Hindlimb muscle (tissue), 1 donor: Measurements from ENCODE around the gene NDUFAF2. TPM values are rescaled to one million over a fixed set of nuclear protein-coding genes. Genes with fewer than 3 reads are reported as not detected.
"Not testable (repeated sequence)": the region's sequence is repeated elsewhere in the genome, so short reads cannot be mapped to it uniquely, and the experiment has no call there.

Source experiments
- DNase-seq: peaks from one replicate; pipeline ENCODE4 v3.0.0-alpha.2; 2013
- polyA plus RNA-seq: library from polyadenylated mRNA; unstranded; fragments of 120-200 nt; gene quantifications from one replicate; pipeline ENCODE4 v1.2.1, GENCODE V29; 2013; ENCODE audit not compliant: insufficient read length

Gene NDUFAF2
- polyA plus RNA-seq, 1 donor, result 25.9 TPM

- no peak for DNase-seq
Observed at GRCh38 chr5:61180886-61181285, 235.9 kb downstream of the NDUFAF2 start.

- no peak for DNase-seq
Observed at GRCh38 chr5:61182449-61182848, 237.4 kb downstream of the NDUFAF2 start.

GRCh38 chr5:61183538-61183937 lies 238.5 kb downstream of the NDUFAF2 start:
- no peak for DNase-seq

GRCh38 chr5:61184708-61185107 lies 239.7 kb downstream of the NDUFAF2 start:
- no peak for DNase-seq

- DNase-seq, result no peak
Observed at GRCh38 chr5:61186634-61187033, 241.6 kb downstream of the NDUFAF2 start.

GRCh38 chr5:61187352-61187751 lies 242.3 kb downstream of the NDUFAF2 start:
- DNase-seq, result not testable (repeated sequence)

GRCh38 chr5:61187826-61188225 lies 242.8 kb downstream of the NDUFAF2 start:
- DNase-seq, result not testable (repeated sequence)

GRCh38 chr5:61198606-61199005 lies 253.6 kb downstream of the NDUFAF2 start:
- no peak for DNase-seq

GRCh38 chr5:61200582-61201155 lies 255.7 kb downstream of the NDUFAF2 start:
- no peak for DNase-seq

GRCh38 chr5:61202213-61202612 lies 257.2 kb downstream of the NDUFAF2 start:
- no peak for DNase-seq

Other genes starting within 250 kb of the NDUFAF2 start
- 3.4 TPM for gene DEPDC1B, start 245.0 kb upstream of the NDUFAF2 start, polyA plus RNA-seq
- 0.30 TPM for gene ELOVL7, start 100.9 kb upstream of the NDUFAF2 start, polyA plus RNA-seq
- gene ERCC8, start 135 bp upstream of the NDUFAF2 start, polyA plus RNA-seq, result 11.6 TPM
- gene SMIM15, start 217.3 kb downstream of the NDUFAF2 start, polyA plus RNA-seq, result 32.3 TPM